CD4-positive, alpha-beta memory T cell (primary cell): ENCODE measurements around the gene SRSF3. TPM values are rescaled to one million over a fixed set of nuclear protein-coding genes. Genes with fewer than 3 reads are reported as not detected.

Experiments used
- CTCF ChIA-PET: fragments of 350-600 bp; sonication (Branson Sonifier 250); formaldehyde crosslinking; loops from one replicate; lab custom pipeline; 2021; ENCODE audit warnings: inconsistent platforms; ENCODE audit not compliant: partially characterized antibody; lab: Charles Lee
- POLR2A ChIA-PET: fragments of 350-600 bp; sonication (Branson Sonifier 250); formaldehyde crosslinking; loops from one replicate; lab custom pipeline; 2021; ENCODE audit not compliant: partially characterized antibody; lab: Charles Lee
- DNase-seq, 5 donors: peaks; one replicate each; pipeline versions ENCODE4 v3.0.0 to v3.0.0-alpha.2; 2020 to 2022; ENCODE audit warnings: mixed read lengths in 1 of 5
- H3K27ac ChIP-seq: one replicate; pipeline ENCODE4 v1.7.0; 2013; ENCODE audit warnings: low read depth, low read length
- H3K27me3 ChIP-seq: 2 replicates; pipeline ENCODE4 v1.7.0; 2013; ENCODE audit warnings: mild to moderate bottlenecking, low read length, moderate library complexity; ENCODE audit not compliant: insufficient read depth
- H3K36me3 ChIP-seq: 2 replicates; pipeline ENCODE4 v1.7.0; 2013; ENCODE audit warnings: mild to moderate bottlenecking, low read length, moderate library complexity; ENCODE audit not compliant: insufficient read depth
- H3K4me1 ChIP-seq: 2 replicates; pipeline ENCODE4 v1.7.0; 2013; ENCODE audit warnings: mild to moderate bottlenecking, low read length, moderate library complexity; ENCODE audit not compliant: insufficient read depth
- H3K4me3 ChIP-seq, 2 donors: one replicate each; pipeline ENCODE4 v1.7.0; 2013; ENCODE audit warnings: low read length in 2 of 2, mild to moderate bottlenecking in 1 of 2
- H3K9me3 ChIP-seq, 2 donors: one replicate each; pipeline ENCODE4 v1.7.0; 2013; ENCODE audit warnings: low read length in 2 of 2, control low read depth in 1 of 2; ENCODE audit not compliant: control insufficient read depth in 1 of 2
- H3K27ac Mint-ChIP-seq, 7 donors: one replicate each; pipeline ENCODE4 v1.8.0; 2020 to 2021; ENCODE audit warnings: mixed read lengths in 7 of 7, mild to moderate bottlenecking in 6 of 7, inconsistent platforms in 3 of 7, moderate library complexity in 3 of 7
- H3K27me3 Mint-ChIP-seq, 2 donors: one replicate each; pipeline ENCODE4 v1.8.0; 2020 to 2021; ENCODE audit warnings: mixed read lengths in 2 of 2
- H3K36me3 Mint-ChIP-seq, 2 donors: one replicate each; pipeline ENCODE4 v1.8.0; 2020 to 2021; ENCODE audit warnings: mixed read lengths in 2 of 2, inconsistent platforms in 1 of 2, mild to moderate bottlenecking in 1 of 2
- H3K4me1 Mint-ChIP-seq, 4 donors: one replicate each; pipeline ENCODE4 v1.8.0; 2020 to 2021; ENCODE audit warnings: mixed read lengths in 4 of 4, mild to moderate bottlenecking in 1 of 4
- H3K4me3 Mint-ChIP-seq, 8 donors: one replicate each; pipeline ENCODE4 v1.8.0; 2020 to 2021; ENCODE audit warnings: mixed read lengths in 8 of 8, mild to moderate bottlenecking in 7 of 8, moderate library complexity in 6 of 8, inconsistent platforms in 3 of 8
- H3K9me3 Mint-ChIP-seq, 8 donors: one replicate each; pipeline ENCODE4 v1.8.0; 2020 to 2021; ENCODE audit warnings: mixed read lengths in 8 of 8, mild to moderate bottlenecking in 5 of 8, inconsistent platforms in 3 of 8, moderate library complexity in 1 of 8
- intact Hi-C: fragments of 100-400 bp; cut with micrococcal nuclease; formaldehyde crosslinking; loops from one replicate; pipeline ENCODE4 v1.15.1; 2023
- polyA plus RNA-seq, 2 donors: library from polyadenylated mRNA; unstranded; fragments of 300-500 nt; fragmentation: Illumina TruSeq; gene quantifications; one replicate each; pipeline ENCODE4 v1.2.3, GENCODE V29; 2021
- total RNA-seq, 2 experiments: library from RNA; stranded (reverse); gene quantifications; one replicate each; pipeline ENCODE4 v1.2.3, GENCODE V29; 2021

Gene SRSF3
- total and polyA plus RNA-seq, 4 experiments from 2014 or later = 293 to 350 (median 333) TPM

- H3K36me3 ChIP-seq = no peaks in the 10 kb centered on the region
- Mint-ChIP-seq H3K4me1 (peaks cover 4 to 9% (median 5%) of the 10 kb centered on the region in 4 donors), H3K27me3 (no peaks in the 10 kb centered on the region), H3K27ac (no peak overlapping the region), H3K36me3 (no peaks in the 10 kb centered on the region), H3K4me3 (no peak overlapping the region), H3K9me3 (no peaks in the 10 kb centered on the region)
- CTCF ChIA-PET = interaction anchor here (1.8 kb wide), 1 partner anchor 9 kb away, joined by 4 read pairs; no protein-coding TSS in a partner anchor
- no peaks in the 10 kb centered on the region for H3K27me3 ChIP-seq
- no peaks in the 10 kb centered on the region for H3K9me3 ChIP-seq
- intact Hi-C loops = no loop called here
- no peak overlapping the region for H3K27ac ChIP-seq
- DNase-seq = no peak
- POLR2A ChIA-PET = no interaction called here
- H3K4me3 ChIP-seq = no peak overlapping the region
- H3K4me1 ChIP-seq = no peaks in the 10 kb centered on the region
Measured at GRCh38 chr6:36574679-36575078, 19.5 kb upstream of the SRSF3 start.

DNA sequence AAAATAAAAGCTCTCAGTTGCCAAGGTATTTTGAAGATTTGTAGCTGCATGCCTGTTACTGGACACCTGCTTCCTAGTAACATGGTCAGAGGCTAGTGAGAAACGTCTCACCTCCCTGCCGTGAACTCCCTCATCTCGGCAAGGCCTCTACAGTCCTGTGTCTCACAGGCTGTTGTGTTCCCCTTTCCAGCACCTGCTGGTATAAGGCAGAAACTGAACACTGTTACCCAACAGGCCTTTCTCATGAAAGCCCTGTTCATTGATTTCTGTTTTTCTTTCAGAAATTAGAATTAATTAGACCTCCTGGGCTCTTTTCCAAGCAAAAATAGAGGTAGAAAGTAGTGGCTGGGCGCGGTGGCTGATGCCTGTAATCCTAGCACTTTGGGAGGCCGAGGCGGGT, 17.6 kb upstream of the SRSF3 start:
- POLR2A ChIA-PET = interaction anchor here (1.1 to 1.2 kb wide), 2 partner anchors 31 to 34 kb away, joined by 3 read pairs; no protein-coding TSS in a partner anchor
- Mint-ChIP-seq H3K27ac (no peak overlapping the region), H3K4me1 (peaks cover 4 to 10% (median 7%) of the 10 kb centered on the region in 4 donors), H3K36me3 (no peaks in the 10 kb centered on the region), H3K27me3 (no peaks in the 10 kb centered on the region), H3K4me3 (no peak overlapping the region), H3K9me3 (no peaks in the 10 kb centered on the region)
- Histone ChIP-seq H3K27ac (no peak overlapping the region), H3K4me1 (no peaks in the 10 kb centered on the region), H3K9me3 (no peaks in the 10 kb centered on the region), H3K36me3 (no peaks in the 10 kb centered on the region), H3K4me3 (no peak overlapping the region), H3K27me3 (no peaks in the 10 kb centered on the region)
- intact Hi-C loops = no loop called here
- no peak for DNase-seq
- CTCF ChIA-PET = interaction anchor here (0.7 to 1.5 kb wide), 2 partner anchors 72 to 104 kb away, joined by 3 to 5 read pairs; no protein-coding TSS in a partner anchor

- H3K27ac Mint-ChIP-seq = no peak overlapping the region
- H3K27me3 Mint-ChIP-seq = no peaks in the 10 kb centered on the region
- no peak overlapping the region for H3K27ac ChIP-seq
- no peaks in the 10 kb centered on the region for H3K36me3 ChIP-seq
- DNase-seq = no peak
- no peaks in the 10 kb centered on the region for H3K36me3 Mint-ChIP-seq
- peaks cover 4 to 10% (median 7%) of the 10 kb centered on the region in 4 donors for H3K4me1 Mint-ChIP-seq
- intact Hi-C loops = no loop called here
- H3K9me3 ChIP-seq = no peaks in the 10 kb centered on the region
- no peak overlapping the region for H3K4me3 Mint-ChIP-seq
- no peaks in the 10 kb centered on the region for H3K4me1 ChIP-seq
- POLR2A ChIA-PET = interaction anchor here (1.1 to 1.2 kb wide), 2 partner anchors 31 to 34 kb away, joined by 3 read pairs; no protein-coding TSS in a partner anchor
- CTCF ChIA-PET = interaction anchor here (0.7 to 1.5 kb wide), 3 partner anchors 72 to 103 kb away, joined by 3 to 5 read pairs (median 3); no protein-coding TSS in a partner anchor
- no peak overlapping the region for H3K4me3 ChIP-seq
- no peaks in the 10 kb centered on the region for H3K9me3 Mint-ChIP-seq
- H3K27me3 ChIP-seq = no peaks in the 10 kb centered on the region
Measured at GRCh38 chr6:36577301-36577700, 16.9 kb upstream of the SRSF3 start.

GRCh38 chr6:36578030-36578429, 16.1 kb upstream of the SRSF3 start:
- Histone ChIP-seq H3K27ac (no peak overlapping the region), H3K4me3 (no peak overlapping the region), H3K27me3 (no peaks in the 10 kb centered on the region), H3K4me1 (no peaks in the 10 kb centered on the region), H3K9me3 (no peaks in the 10 kb centered on the region), H3K36me3 (no peaks in the 10 kb centered on the region)
- H3K36me3 Mint-ChIP-seq = no peaks in the 10 kb centered on the region
- H3K4me1 Mint-ChIP-seq = peaks cover 4 to 10% (median 7%) of the 10 kb centered on the region in 4 donors
- CTCF ChIA-PET = interaction anchor here (0.7 to 2.7 kb wide), 3 partner anchors 96 to 155 kb away, joined by 3 to 25 read pairs (median 22); no protein-coding TSS in a partner anchor
- H3K27ac Mint-ChIP-seq = peak overlapping the region in 4 of 7 donors; percentile 38 to 72 (median 64)
- DNase-seq = no peak
- H3K9me3 Mint-ChIP-seq = no peaks in the 10 kb centered on the region
- intact Hi-C loops = no loop called here
- H3K27me3 Mint-ChIP-seq = no peaks in the 10 kb centered on the region
- H3K4me3 Mint-ChIP-seq = no peak overlapping the region
- POLR2A ChIA-PET = interaction anchor here (1.2 kb wide), 1 partner anchor 33 kb away, joined by 3 read pairs; no protein-coding TSS in a partner anchor

DNA sequence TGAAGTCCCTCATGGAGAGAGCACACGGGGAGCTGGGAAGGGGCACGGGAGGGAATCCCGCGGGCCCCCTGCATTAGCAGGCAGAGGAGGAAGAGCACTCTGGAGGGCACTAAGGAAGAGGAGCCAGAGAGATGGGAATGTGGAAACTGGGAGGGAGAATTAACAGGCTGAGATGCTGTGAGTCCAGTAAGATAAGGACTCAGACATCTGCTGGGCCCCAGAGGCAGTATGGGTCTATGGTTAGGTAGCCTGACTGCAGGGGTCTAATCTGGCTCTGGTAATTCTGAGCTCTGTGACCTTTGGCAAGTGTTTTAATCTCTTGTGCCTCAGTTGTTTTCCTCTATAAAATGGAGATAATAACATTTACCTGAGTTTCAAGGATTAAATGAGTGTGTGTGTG, 15.7 kb upstream of the SRSF3 start:
- Mint-ChIP-seq H3K27me3 (no peaks in the 10 kb centered on the region), H3K4me1 (peaks cover 4 to 10% (median 7%) of the 10 kb centered on the region in 4 donors), H3K27ac (peak overlapping the region in 4 of 7 donors; percentile 6 to 72 (median 50)), H3K9me3 (no peaks in the 10 kb centered on the region), H3K4me3 (peak overlapping the region in 1 of 8 donors; percentile 1), H3K36me3 (no peaks in the 10 kb centered on the region)
- no peak overlapping the region for H3K4me3 ChIP-seq
- POLR2A ChIA-PET = interaction anchor here (0.7 to 1.2 kb wide), 2 partner anchors 18 to 34 kb away, joined by 3 read pairs; no protein-coding TSS in a partner anchor
- H3K27me3 ChIP-seq = no peaks in the 10 kb centered on the region
- no peaks in the 10 kb centered on the region for H3K36me3 ChIP-seq
- DNase-seq = no peak
- H3K27ac ChIP-seq = no peak overlapping the region
- no peaks in the 10 kb centered on the region for H3K9me3 ChIP-seq
- CTCF ChIA-PET = interaction anchor here (1.7 to 2.7 kb wide), 3 partner anchors 46 to 156 kb away, joined by 3 to 25 read pairs (median 22); no protein-coding TSS in a partner anchor
- intact Hi-C loops = no loop called here
- H3K4me1 ChIP-seq = no peaks in the 10 kb centered on the region

GRCh38 chr6:36580184-36580526, 14.0 kb upstream of the SRSF3 start:
- ChIA-PET CTCF (interaction anchor here (0.6 to 2.7 kb wide), 22 partner anchors 10 to 179 kb away, joined by 3 to 25 read pairs (median 4); no protein-coding TSS in a partner anchor), POLR2A (interaction anchor here (0.6 to 1.8 kb wide), 3 partner anchors 16 to 34 kb away, joined by 3 to 5 read pairs (median 3); no protein-coding TSS in a partner anchor)
- Mint-ChIP-seq H3K36me3 (no peaks in the 10 kb centered on the region), H3K27ac (no peak overlapping the region), H3K27me3 (no peaks in the 10 kb centered on the region), H3K4me3 (no peak overlapping the region), H3K4me1 (peaks cover 4 to 10% (median 7%) of the 10 kb centered on the region in 4 donors), H3K9me3 (no peaks in the 10 kb centered on the region)
- Histone ChIP-seq H3K36me3 (no peaks in the 10 kb centered on the region), H3K27ac (no peak overlapping the region), H3K9me3 (no peaks in the 10 kb centered on the region), H3K27me3 (no peaks in the 10 kb centered on the region), H3K4me3 (no peak overlapping the region), H3K4me1 (no peaks in the 10 kb centered on the region)
- DNase-seq = no peak
- intact Hi-C loops = no loop called here

GRCh38 chr6:36581716-36582115, 12.4 kb upstream of the SRSF3 start:
- H3K4me3 Mint-ChIP-seq = peak overlapping the region in 2 of 8 donors; percentile 10 to 57
- no peaks in the 10 kb centered on the region for H3K36me3 Mint-ChIP-seq
- H3K27me3 Mint-ChIP-seq = no peaks in the 10 kb centered on the region
- ChIA-PET POLR2A (interaction anchor here (1.0 kb wide), 1 partner anchor 12 kb away, joined by 3 read pairs; the partner anchor contains the start of gene SRSF3), CTCF (interaction anchor here (0.6 to 1.3 kb wide), 4 partner anchors 33 to 538 kb away, joined by 3 to 5 read pairs (median 3); no protein-coding TSS in a partner anchor)
- H3K4me1 Mint-ChIP-seq = peaks cover 4 to 10% (median 7%) of the 10 kb centered on the region in 4 donors
- no peaks in the 10 kb centered on the region for H3K9me3 Mint-ChIP-seq
- intact Hi-C loops = no loop called here
- Histone ChIP-seq H3K4me1 (no peaks in the 10 kb centered on the region), H3K9me3 (no peaks in the 10 kb centered on the region), H3K36me3 (no peaks in the 10 kb centered on the region), H3K4me3 (no peak overlapping the region), H3K27me3 (no peaks in the 10 kb centered on the region), H3K27ac (no peak overlapping the region)
- H3K27ac Mint-ChIP-seq = peak overlapping the region in 1 of 7 donors; percentile 6
- DNase-seq = no peak
